A549 (cell line): ENCODE measurements around the gene ELOVL6. TPM values are rescaled to one million over a fixed set of nuclear protein-coding genes. Genes with fewer than 3 reads are reported as not detected.

Source experiments
- ATAC-seq, 2 experiments: fragments of 200-7000 bp in 1 of 2; fragments of >200 bp in 1 of 2; cut with Nextera tagmentation in 1 of 2; cut with Tn5 transposase in 1 of 2; 3 replicates each; pipeline versions ENCODE4 v1.8.0 to v1.9.1; 2018 to 2020; ENCODE audit warnings: mild to moderate bottlenecking in 1 of 2, moderate library complexity in 1 of 2
- CTCF ChIA-PET: fragments of 300-600 bp; sonication (Branson Sonifier 250); formaldehyde crosslinking; extraction: SDS; loops from one replicate; lab custom pipeline; 2021; ENCODE audit warnings: antibody characterized with exemption, inconsistent platforms; lab: Yijun Ruan, JAX
- POLR2A ChIA-PET: fragments of 350-600 bp; formaldehyde crosslinking; extraction: SDS; loops from one replicate; lab custom pipeline; 2021; ENCODE audit warnings: antibody characterized with exemption, inconsistent platforms; lab: Yijun Ruan, JAX
- DNase-seq, 2 experiments: peaks; one replicate each; pipeline versions ENCODE4 v3.0.0 to v3.0.0-alpha.2; 2011 to 2016; ENCODE audit warnings: low read depth in 1 of 2, low spot score in 1 of 2
- FAIRE-seq: peaks from 2 replicates; lab custom pipeline; 2011; peaks lifted over from hg19 to GRCh38; lab: Jason Lieb, UNC
- H3K27ac ChIP-seq, 2 experiments: fragments of >200 bp; sonication (Bioruptor Twin); formaldehyde crosslinking; 3 replicates each; pipeline ENCODE4 v1.5.1; 2016 to 2017
- H3K4me1 ChIP-seq: fragments of >200 bp; sonication (Bioruptor Twin); formaldehyde crosslinking; 3 replicates; pipeline ENCODE4 v1.6.1; 2016
- H3K4me2 ChIP-seq: fragments of >200 bp; sonication (Bioruptor Twin); formaldehyde crosslinking; 3 replicates; pipeline ENCODE4 v1.6.1; 2016
- H3K4me3 ChIP-seq: fragments of >200 bp; sonication (Bioruptor Twin); formaldehyde crosslinking; 3 replicates; pipeline ENCODE4 v1.5.1; 2016
- H3K9me3 ChIP-seq: fragments of >200 bp; sonication (Bioruptor Twin); formaldehyde crosslinking; 3 replicates; pipeline ENCODE4 v1.6.1; 2016
- FOXS1 ChIP-seq: fragments of 250-450 bp; sonication (Bioruptor Pico); IDR thresholded peaks from 2 replicates; pipeline ENCODE4 v1.5.0; 2020; ENCODE audit warnings: mild to moderate bottlenecking, moderate library complexity
- HDAC2 ChIP-seq: fragments of 200-600 bp; sonication (generic); IDR thresholded peaks from 2 replicates; pipeline ENCODE4 v1.6.1; 2016
- HES2 ChIP-seq: fragments of >200 bp; sonication (Bioruptor Twin); formaldehyde crosslinking; IDR thresholded peaks from 2 replicates; pipeline ENCODE4 v1.6.1; 2016
- HOXA7 ChIP-seq: fragments of 250-450 bp; sonication (Bioruptor Pico); IDR thresholded peaks from 2 replicates; pipeline ENCODE4 v1.5.0; 2020; ENCODE audit warnings: mild to moderate bottlenecking, moderate library complexity
- JUN ChIP-seq, 2 experiments: fragments of >200 bp; sonication (Bioruptor Twin); formaldehyde crosslinking; IDR thresholded peaks; 2 replicates in 1 of 2; 3 replicates in 1 of 2; pipeline ENCODE4 v1.6.1; 2016 to 2017
- POLR2A ChIP-seq: IDR thresholded peaks from 2 replicates; pipeline ENCODE4 v1.6.1; 2012; ENCODE audit warnings: mild to moderate bottlenecking, low read length
- RAD21 ChIP-seq, 2 experiments: fragments of >200 bp in 1 of 2; sonication (Bioruptor Twin) in 1 of 2; formaldehyde crosslinking in 1 of 2; IDR thresholded peaks in 1 of 2; conservative IDR thresholded peaks in 1 of 2; 2 replicates in 1 of 2; 3 replicates in 1 of 2; pipeline ENCODE4 v1.6.1; 2012 to 2018; ENCODE audit warnings: inconsistent platforms in 1 of 2
- SMC3 ChIP-seq: fragments of >200 bp; sonication (Bioruptor Twin); formaldehyde crosslinking; IDR thresholded peaks from 3 replicates; pipeline ENCODE4 v1.6.1; 2018; ENCODE audit warnings: inconsistent platforms
- TFCP2L1 ChIP-seq: fragments of 250-450 bp; sonication (Bioruptor Pico); IDR thresholded peaks from 2 replicates; pipeline ENCODE4 v1.5.0; 2021; ENCODE audit warnings: mild to moderate bottlenecking
- ZFP36 ChIP-seq: fragments of 450-650 bp; IDR thresholded peaks from 2 replicates; pipeline ENCODE4 v1.6.1; 2014; ENCODE audit warnings: borderline replicate concordance; ENCODE audit not compliant: partially characterized antibody
- ZSCAN20 ChIP-seq: fragments of 250-450 bp; sonication (Bioruptor Pico); IDR thresholded peaks from 2 replicates; pipeline ENCODE4 v1.8.0; 2022; ENCODE audit warnings: mild to moderate bottlenecking, moderate library complexity
- whole genome bisulfite sequencing: methylation state at CpG from one replicate; pipeline ENCODE4 v1.1.6; 2017; ENCODE audit errors: missing lambda C conversion rate; 5-methylcytosine and 5-hydroxymethylcytosine counted together
- polyA plus RNA-seq, 4 experiments: library from polyadenylated mRNA; depleted of rRNA in 3 of 4; stranded (reverse); fragments of >200 nt; fragmentation: RNase III in 1 of 4; extraction: RNeasy Plus Mini Kit Qiagen cat#74134 plus additional on column Dnase treatment in 1 of 4; gene quantifications; 2 replicates in 3 of 4; 3 replicates in 1 of 4; pipeline ENCODE4 v1.2.3, GENCODE V29; 2011 to 2017

The ELOVL6 gene
- polyA plus RNA-seq, 2 of the 4 experiments (the other 2 are of a cell fraction) = 22.0 to 26.8 TPM

GRCh38 chr4:109996526-109996925 is 201.9 kb downstream of the ELOVL6 start:
- FAIRE-seq (no peak), ATAC-seq (no peak), DNase-seq (no peak)
- H3K9me3 ChIP-seq = no peaks in the 10 kb centered on the region
- no peak overlapping the region for H3K4me2 ChIP-seq
- TF ChIP-seq POLR2A (no peak), FOXS1 (CRISPR knock-in tag) (no peak), TFCP2L1 (CRISPR knock-in tag) (no peak), SMC3 (no peak), ZSCAN20 (no peak), JUN (IDR thresholded peaks at IDR 0.05) (no peak), ZFP36 (no peak), HDAC2 (no peak), HOXA7 (CRISPR knock-in tag) (no peak), RAD21 (conservative IDR thresholded peaks at IDR 0.05 in 1 of 2, IDR thresholded peaks at IDR 0.05 in 1 of 2) (no peak), HES2 (no peak)
- CTCF ChIA-PET = interaction anchor here (8.4 kb wide), 1 partner anchor 516 kb away, joined by 154 read pairs; no protein-coding TSS in a partner anchor
- 6% methylated on average over 3 of the region's 3 CpGs for WGBS
- H3K27ac ChIP-seq = no peak overlapping the region
- POLR2A ChIA-PET = no interaction called here
- no peaks in the 10 kb centered on the region for H3K4me1 ChIP-seq
- no peak overlapping the region for H3K4me3 ChIP-seq
